Breast epithelium (tissue), 3 donors: Measurements from ENCODE around the gene GCC1.
"Not testable (repeated sequence)": the region's sequence is repeated elsewhere in the genome, so short reads cannot be mapped to it uniquely, and the experiment has no call there.

Experiments
- CTCF ChIP-seq, 3 donors: fragments of 450-650 bp; IDR thresholded peaks; one replicate each; pipeline ENCODE4 v1.5.1; 2016 to 2017; ENCODE audit warnings: antibody characterized with exemption in 3 of 3, mild to moderate bottlenecking in 3 of 3, moderate library complexity in 3 of 3
- POLR2A ChIP-seq: fragments of 450-650 bp; IDR thresholded peaks from one replicate; pipeline ENCODE4 v1.6.1; 2016; ENCODE audit warnings: antibody characterized with exemption, mild to moderate bottlenecking, moderate library complexity

GRCh38 chr7:127568034-127568433 lies 17.4 kb downstream of the GCC1 start:
- not testable (repeated sequence) for TF ChIP-seq CTCF (IDR thresholded peaks at IDR 0.05); POLR2A
